K562 (cell line): ENCODE measurements around the gene FAM181B. TPM values are rescaled to one million over a fixed set of nuclear protein-coding genes. Genes with fewer than 3 reads are reported as not detected.

Source experiments
- ATAC-seq: fragments of 200-7000 bp; cut with Tn5 transposase; 3 replicates; pipeline ENCODE4 v1.9.1; 2020; ENCODE audit warnings: moderate library complexity
- BruUV-seq: library from RNA; stranded (reverse); fragments of 400-500 nt; replicated peaks from 2 replicates; lab custom pipeline; 2021; lab: Mats Ljungman, UMichigan
- CTCF ChIA-PET: fragments of 300-600 bp; formaldehyde crosslinking; extraction: SDS; loops from one replicate; lab custom pipeline; 2021; ENCODE audit warnings: low intra/inter-chr PET ratio; lab: Yijun Ruan, JAX
- POLR2A ChIA-PET: fragments of 300-600, 350-650 bp; sonication (Branson Sonifier 250); formaldehyde crosslinking; extraction: SDS; loops from one replicate; lab custom pipeline; 2021; ENCODE audit warnings: antibody characterized with exemption, inconsistent platforms; lab: Yijun Ruan, JAX
- DNase-seq, 4 experiments: peaks; one replicate each; pipeline versions ENCODE4 v3.0.0 to v3.0.0-alpha.2; 2011 to 2018; ENCODE audit warnings: low spot score in 3 of 4, mixed read lengths in 3 of 4; ENCODE audit errors: extremely low read depth in 1 of 4
- FAIRE-seq: peaks from 2 replicates; lab custom pipeline; 2011; peaks lifted over from hg19 to GRCh38; lab: Jason Lieb, UNC
- H2AFZ ChIP-seq: 2 replicates; pipeline ENCODE4 v1.6.0; 2011; ENCODE audit warnings: low read depth, low read length, control low read depth, inconsistent platforms
- H3K27ac ChIP-seq: fragments of 200-600 bp; 3 replicates; pipeline ENCODE4 v1.8.0; 2011; ENCODE audit warnings: low read depth, mild to moderate bottlenecking, control low read depth, inconsistent platforms, low read length, moderate library complexity, mixed read lengths; ENCODE audit errors: extremely low read depth
- H3K27me3 ChIP-seq, 2 experiments: fragments of 300-600 bp in 1 of 2; 2 replicates in 1 of 2; 3 replicates in 1 of 2; pipeline versions ENCODE4 v1.6.0 to v1.8.0; 2011; ENCODE audit warnings: inconsistent platforms in 2 of 2, low read length in 2 of 2, mild to moderate bottlenecking in 1 of 2, mixed read lengths in 1 of 2, moderate library complexity in 1 of 2; ENCODE audit not compliant: control insufficient read depth in 2 of 2, insufficient read depth in 2 of 2
- H3K36me3 ChIP-seq: fragments of 300-600 bp; 3 replicates; pipeline ENCODE4 v1.8.0; 2011; ENCODE audit warnings: mild to moderate bottlenecking, low read length, inconsistent platforms; ENCODE audit not compliant: control insufficient read depth, insufficient read depth
- H3K4me1 ChIP-seq, 2 experiments: fragments of 200-600 bp in 1 of 2; replicated peaks in 1 of 2; 2 replicates in 1 of 2; 3 replicates in 1 of 2; pipeline versions ENCODE4 v1.5.1 to v1.8.0; 2011; ENCODE audit warnings: inconsistent platforms in 2 of 2, low read length in 2 of 2, mild to moderate bottlenecking in 1 of 2, mixed read lengths in 1 of 2, moderate library complexity in 1 of 2; ENCODE audit not compliant: control insufficient read depth in 2 of 2, insufficient read depth in 2 of 2
- H3K4me2 ChIP-seq: 2 replicates; pipeline ENCODE4 v1.6.1; 2011; ENCODE audit warnings: low read length, control low read depth, inconsistent platforms, mixed read lengths; ENCODE audit not compliant: insufficient read depth
- H3K4me3 ChIP-seq: fragments of 200-600 bp; sonication (generic), shearing (Covaris generic); 2 replicates; pipeline ENCODE4 v1.5.1; 2016; ENCODE audit warnings: control low read depth, inconsistent platforms
- H3K79me2 ChIP-seq: fragments of 200-600 bp; 3 replicates; pipeline ENCODE4 v1.8.0; 2011; ENCODE audit warnings: low read length, inconsistent platforms; ENCODE audit not compliant: control insufficient read depth, insufficient read depth
- H3K9ac ChIP-seq, 2 experiments: 2 replicates each; pipeline versions ENCODE4 v1.6.0 to v1.6.1; 2011; ENCODE audit warnings: low read depth in 2 of 2, low read length in 2 of 2, control low read depth in 1 of 2, inconsistent platforms in 1 of 2, mild to moderate bottlenecking in 1 of 2, mixed read lengths in 1 of 2; ENCODE audit not compliant: insufficient read depth in 1 of 2
- H3K9me1 ChIP-seq: one replicate; pipeline ENCODE4 v1.6.0; 2011; ENCODE audit warnings: inconsistent platforms, mild to moderate bottlenecking, low read length, moderate library complexity; ENCODE audit not compliant: control insufficient read depth, insufficient read depth
- H3K9me3 ChIP-seq: replicated peaks from 2 replicates; pipeline ENCODE4 v1.5.1; 2011; ENCODE audit warnings: low read depth, low read length, inconsistent platforms; ENCODE audit not compliant: control insufficient read depth, insufficient read depth
- H4K20me1 ChIP-seq: replicated peaks from 2 replicates; pipeline ENCODE4 v1.6.1; 2011; ENCODE audit warnings: low read length, inconsistent platforms, mixed read lengths; ENCODE audit not compliant: control insufficient read depth, insufficient read depth
- CAMTA2 ChIP-seq: fragments of 250-450 bp; sonication (Bioruptor Pico); conservative IDR thresholded peaks from 2 replicates; pipeline ENCODE4 v1.5.1; 2022
- ELF2 ChIP-seq: fragments of 250-450 bp; sonication (Bioruptor Pico); IDR thresholded peaks from 2 replicates; pipeline ENCODE4 v1.5.0; 2021; ENCODE audit warnings: mild to moderate bottlenecking
- ETV5 ChIP-seq: sonication (generic); formaldehyde crosslinking; IDR thresholded peaks from 2 replicates; pipeline ENCODE4 v1.4.0; 2020; ENCODE audit warnings: low read depth, mild to moderate bottlenecking, missing genetic modification reagents
- IFI16 ChIP-seq: fragments of 250-450 bp; sonication (Bioruptor Pico); IDR thresholded peaks from 2 replicates; pipeline ENCODE4 v2.1.2; 2022; ENCODE audit warnings: mild to moderate bottlenecking, inconsistent platforms
- NBN ChIP-seq: fragments of 450-650 bp; IDR thresholded peaks from 2 replicates; pipeline ENCODE4 v1.6.1; 2016; ENCODE audit warnings: low read depth, mild to moderate bottlenecking
- RBM39 ChIP-seq: fragments of 200-400 bp; formaldehyde crosslinking; optimal IDR thresholded peaks from 2 replicates; pipeline ENCODE3; 2018; ENCODE audit warnings: low read depth, low read length
- SPI1 ChIP-seq: IDR thresholded peaks from 2 replicates; pipeline ENCODE4 v1.6.1; 2011; ENCODE audit warnings: low read depth, low read length, control low read depth, borderline replicate concordance
- YY1 ChIP-seq, 3 experiments: IDR thresholded peaks; 2 replicates each; pipeline ENCODE4 v1.6.1; 2011; ENCODE audit warnings: low read length in 2 of 3, mild to moderate bottlenecking in 2 of 3, moderate library complexity in 2 of 3, borderline replicate concordance in 1 of 3, control low read depth in 1 of 3, low read depth in 1 of 3; ENCODE audit not compliant: insufficient read depth in 3 of 3, insufficient replicate concordance in 2 of 3, control insufficient read depth in 1 of 3, insufficient read length in 1 of 3; ENCODE audit errors: extremely low read depth in 1 of 3
- ZFP1 ChIP-seq: fragments of 450-650 bp; formaldehyde crosslinking; IDR thresholded peaks from 2 replicates; pipeline ENCODE4 v1.4.0; 2020; ENCODE audit warnings: mild to moderate bottlenecking, mixed read lengths
- ZNF830 ChIP-seq: fragments of 250-450 bp; sonication (Bioruptor Pico); IDR thresholded peaks from 2 replicates; pipeline ENCODE4 v1.5.0; 2021; ENCODE audit warnings: mild to moderate bottlenecking
- WGBS: fragments of 100-300 bp; shearing (Covaris generic); methylation state at CpG from one replicate; pipeline ENCODE4 v1.1.6; 2016; ENCODE audit warnings: low coverage, mixed read lengths; ENCODE audit not compliant: insufficient coverage; ENCODE audit errors: missing lambda C conversion rate; 5-methylcytosine and 5-hydroxymethylcytosine counted together
- in situ Hi-C: fragments of 300-500 bp; cut with MboI; formaldehyde crosslinking; loops from 4 replicates; pipeline ENCODE4 v1.15.0; 2018; ENCODE audit warnings: inconsistent platforms, mixed read lengths
- intact Hi-C: fragments of 100-400 bp; cut with micrococcal nuclease; formaldehyde crosslinking; loops from 2 replicates; pipeline ENCODE4 v1.14.2; 2022
- polyA plus RNA-seq, 8 experiments: library from polyadenylated mRNA; depleted of rRNA in 4 of 8; stranded (reverse) in 5 of 8; unstranded in 3 of 8; fragments of >200 nt; fragmentation: Nextera tagmentation in 2 of 8; fragmentation: Illumina TruSeq in 1 of 8; extraction: Ambion mirVana in 2 of 8; extraction: Trizol in 1 of 8; gene quantifications; 2 replicates each; pipeline versions ENCODE4 v1.2.1 to v1.2.3, GENCODE V29; 2011 to 2014; ENCODE audit warnings: inconsistent platforms in 1 of 8, missing spikeins in 1 of 8
- total RNA-seq, 7 experiments: library from RNA; depleted of rRNA in 6 of 7; stranded (reverse); fragments of >200 nt in 6 of 7; fragmentation: Illumina TruSeq in 2 of 7; extraction: Trizol in 2 of 7; gene quantifications; 2 replicates each; pipeline versions ENCODE4 v1.2.1 to v1.2.3, GENCODE V29; 2011 to 2021; ENCODE audit warnings: low replicate concordance in 1 of 7
- TF ChIP-seq, protein P1 (sequence below): IDR thresholded peaks from 2 replicates; pipeline ENCODE4 v1.6.1; 2011; ENCODE audit warnings: borderline replicate concordance, low read depth, mild to moderate bottlenecking, moderate library complexity, low read length; ENCODE audit not compliant: insufficient read depth, poor library complexity, severe bottlenecking
- TF ChIP-seq, protein P2 (sequence below): sonication (generic); formaldehyde crosslinking; IDR thresholded peaks from 2 replicates; pipeline ENCODE4 v1.8.0; 2022; ENCODE audit warnings: mild to moderate bottlenecking, missing genetic modification reagents, borderline replicate concordance

FAM181B gene
- total and polyA plus RNA-seq, 9 of the 15 experiments (the other 6 are each of a cell fraction or from before 2014, with no cell fraction given) = 0.01 TPM; not detected in 8

DNA sequence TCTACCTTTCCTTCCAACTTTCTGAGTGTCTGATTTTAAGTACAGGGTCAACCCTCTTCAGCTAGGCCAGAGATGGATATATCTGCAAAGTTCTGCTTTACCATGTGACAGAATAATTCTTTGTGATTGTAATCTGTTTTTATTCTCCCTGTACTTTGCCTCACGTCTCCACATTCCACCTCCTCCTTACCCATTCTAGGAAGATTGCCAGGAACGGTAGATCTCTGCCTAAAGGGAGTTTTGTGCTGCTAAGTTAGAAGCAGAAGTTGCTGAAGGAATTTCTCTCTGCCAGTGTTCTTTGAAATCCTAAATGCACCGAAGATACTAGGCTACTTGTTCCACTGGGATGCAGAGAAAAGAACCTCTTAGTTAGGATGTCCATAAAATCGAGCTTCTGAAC lies 20.7 kb upstream of the FAM181B start:
- H3K79me2 ChIP-seq = no peaks in the 10 kb centered on the region
- CTCF ChIA-PET = no interaction called here
- intact Hi-C loops = no loop called here
- no peak for TF ChIP-seq ZNF830
- no peak for TF ChIP-seq NBN
- no peak for TF ChIP-seq SPI1
- H3K9me3 ChIP-seq = no peaks in the 10 kb centered on the region
- no peaks in the 10 kb centered on the region for H4K20me1 ChIP-seq
- 0% methylated on average over 4 of the region's 4 CpGs for WGBS
- H3K36me3 ChIP-seq = no peaks in the 10 kb centered on the region
- no peak overlapping the region for H3K4me2 ChIP-seq
- POLR2A ChIA-PET = interaction anchor here (1.7 kb wide), 1 partner anchor 9 kb away, joined by 4 read pairs; no protein-coding TSS in a partner anchor
- FAIRE-seq (no peak), ATAC-seq (no peak), DNase-seq (no peak)
- in situ Hi-C loops = no loop called here
- H3K27ac ChIP-seq = no peak overlapping the region
- no peaks in the 10 kb centered on the region for H3K4me1 ChIP-seq
- no peak overlapping the region for H3K4me3 ChIP-seq
- no peak overlapping the region for H3K9ac ChIP-seq
- peaks cover 11 to 18% of the 10 kb centered on the region in 2 experiments; a peak in 4 of 5 replicates for H3K27me3 ChIP-seq
- no peaks in the 10 kb centered on the region for H3K9me1 ChIP-seq
- no peak overlapping the region for H2AFZ ChIP-seq
- no TSS peak for BruUV-seq

DNA sequence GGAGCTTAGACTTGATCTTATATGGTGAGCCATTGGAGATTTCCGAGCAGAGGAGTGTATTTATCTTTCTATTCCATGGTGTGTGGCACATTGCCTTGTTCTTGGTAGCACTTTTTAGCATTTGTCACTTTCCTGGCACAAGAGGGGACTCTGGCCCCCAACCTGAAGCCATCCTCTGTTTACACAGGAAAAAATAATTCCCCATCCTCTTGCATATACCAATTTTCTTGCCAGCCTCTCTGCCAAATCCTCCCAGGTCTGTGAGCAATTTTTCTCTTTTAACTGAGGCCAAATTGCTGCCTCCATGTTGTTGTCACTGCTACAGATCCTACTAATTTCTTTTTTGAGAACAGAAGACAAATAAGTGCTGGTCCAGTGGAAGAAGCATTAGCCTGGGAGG lies 20.3 kb upstream of the FAM181B start:
- no peak overlapping the region for H2AFZ ChIP-seq
- H4K20me1 ChIP-seq = no peaks in the 10 kb centered on the region
- no peaks in the 10 kb centered on the region for H3K4me1 ChIP-seq
- H3K9ac ChIP-seq = no peak overlapping the region
- no peak for ATAC-seq
- ChIA-PET POLR2A (interaction anchor here (1.7 kb wide), 1 partner anchor 10 kb away, joined by 4 read pairs; no protein-coding TSS in a partner anchor), CTCF (no interaction called here)
- 6% methylated on average over 1 of the region's 1 CpG for WGBS
- no peak for FAIRE-seq
- H3K4me3 ChIP-seq = no peak overlapping the region
- H3K9me3 ChIP-seq = no peaks in the 10 kb centered on the region
- no peak overlapping the region for H3K27ac ChIP-seq
- H3K4me2 ChIP-seq = no peak overlapping the region
- H3K36me3 ChIP-seq = no peaks in the 10 kb centered on the region
- BruUV-seq = no TSS peak
- intact Hi-C loops (no loop called here), in situ Hi-C loops (no loop called here)
- no peak for DNase-seq
- H3K27me3 ChIP-seq = peaks cover 11 to 18% of the 10 kb centered on the region in 2 experiments; a peak in 4 of 5 replicates
- no peaks in the 10 kb centered on the region for H3K79me2 ChIP-seq
- no peaks in the 10 kb centered on the region for H3K9me1 ChIP-seq
- TF ChIP-seq IFI16 (CRISPR knock-in tag) = no peak
- TF ChIP-seq RBM39 = no peak
- TF ChIP-seq ZFP1 (CRISPR knock-in tag) = no peak
- TF ChIP-seq, protein P1, sequence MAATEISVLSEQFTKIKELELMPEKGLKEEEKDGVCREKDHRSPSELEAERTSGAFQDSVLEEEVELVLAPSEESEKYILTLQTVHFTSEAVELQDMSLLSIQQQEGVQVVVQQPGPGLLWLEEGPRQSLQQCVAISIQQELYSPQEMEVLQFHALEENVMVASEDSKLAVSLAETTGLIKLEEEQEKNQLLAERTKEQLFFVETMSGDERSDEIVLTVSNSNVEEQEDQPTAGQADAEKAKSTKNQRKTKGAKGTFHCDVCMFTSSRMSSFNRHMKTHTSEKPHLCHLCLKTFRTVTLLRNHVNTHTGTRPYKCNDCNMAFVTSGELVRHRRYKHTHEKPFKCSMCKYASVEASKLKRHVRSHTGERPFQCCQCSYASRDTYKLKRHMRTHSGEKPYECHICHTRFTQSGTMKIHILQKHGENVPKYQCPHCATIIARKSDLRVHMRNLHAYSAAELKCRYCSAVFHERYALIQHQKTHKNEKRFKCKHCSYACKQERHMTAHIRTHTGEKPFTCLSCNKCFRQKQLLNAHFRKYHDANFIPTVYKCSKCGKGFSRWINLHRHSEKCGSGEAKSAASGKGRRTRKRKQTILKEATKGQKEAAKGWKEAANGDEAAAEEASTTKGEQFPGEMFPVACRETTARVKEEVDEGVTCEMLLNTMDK = no peak
- no peak for TF ChIP-seq YY1 (IDR thresholded peaks at IDR 0.05; ENCODE audit: borderline replicate concordance in 1 of 3, control insufficient read depth in 1 of 3, extremely low read depth in 1 of 3, insufficient read depth in 3 of 3, insufficient read length in 1 of 3, insufficient replicate concordance in 2 of 3, low read depth in 1 of 3, low read length in 2 of 3)
- TF ChIP-seq, protein P2, sequence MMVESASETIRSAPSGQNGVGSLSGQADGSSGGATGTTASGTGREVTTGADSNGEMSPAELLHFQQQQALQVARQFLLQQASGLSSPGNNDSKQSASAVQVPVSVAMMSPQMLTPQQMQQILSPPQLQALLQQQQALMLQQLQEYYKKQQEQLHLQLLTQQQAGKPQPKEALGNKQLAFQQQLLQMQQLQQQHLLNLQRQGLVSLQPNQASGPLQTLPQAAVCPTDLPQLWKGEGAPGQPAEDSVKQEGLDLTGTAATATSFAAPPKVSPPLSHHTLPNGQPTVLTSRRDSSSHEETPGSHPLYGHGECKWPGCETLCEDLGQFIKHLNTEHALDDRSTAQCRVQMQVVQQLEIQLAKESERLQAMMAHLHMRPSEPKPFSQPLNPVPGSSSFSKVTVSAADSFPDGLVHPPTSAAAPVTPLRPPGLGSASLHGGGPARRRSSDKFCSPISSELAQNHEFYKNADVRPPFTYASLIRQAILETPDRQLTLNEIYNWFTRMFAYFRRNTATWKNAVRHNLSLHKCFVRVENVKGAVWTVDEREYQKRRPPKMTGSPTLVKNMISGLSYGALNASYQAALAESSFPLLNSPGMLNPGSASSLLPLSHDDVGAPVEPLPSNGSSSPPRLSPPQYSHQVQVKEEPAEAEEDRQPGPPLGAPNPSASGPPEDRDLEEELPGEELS (CRISPR knock-in tag) = no peak
- TF ChIP-seq ETV5 (CRISPR knock-in tag) = no peak
- TF ChIP-seq CAMTA2 = no peak
- no peak for TF ChIP-seq ELF2 (CRISPR knock-in tag)
